ENCODE data around the gene PCGF2. TPM values are rescaled to one million over a fixed set of nuclear protein-coding genes. Genes with fewer than 3 reads are reported as not detected.

PCGF2 gene
- total and polyA plus RNA-seq, 2 of the 8 experiments (the other 6 are each of a cell fraction or from before 2014, with no cell fraction given), result 42.1 to 93.3 TPM

DNA sequence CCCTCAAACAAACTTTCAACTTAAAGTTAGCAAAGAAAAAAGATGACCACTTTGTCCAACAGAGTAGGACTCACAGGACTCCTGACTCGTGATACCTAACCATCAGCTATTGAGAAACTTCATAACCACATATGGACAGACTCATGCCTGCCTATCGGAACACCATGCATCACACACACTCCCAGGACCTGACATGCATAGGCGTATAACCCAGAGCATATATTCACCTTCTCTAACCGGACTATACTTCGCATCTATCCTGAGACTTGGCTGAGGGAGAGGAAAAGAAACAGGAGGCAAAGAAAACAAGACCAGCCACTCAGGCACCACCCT lies 49.0 kb upstream of the PCGF2 start:
- WGBS, 2 experiments (ENCODE audit: extremely low coverage in 1 of 2, insufficient coverage in 1 of 2, insufficient read length in 1 of 2, insufficient replicate concordance in 2 of 2, low coverage in 1 of 2, low lambda C conversion rate in 2 of 2, missing lambda C conversion rate in 1 of 2), result 89% methylated on average over 5 of the region's 5 CpGs; no CpG with 5 or more reads in 1 of the 2 experiments
- Histone ChIP-seq H3K56ac (replicated peaks; ENCODE audit: insufficient read length, low read depth, low read length) (no peak overlapping the region), H2BK120ac (replicated peaks; ENCODE audit: low read depth, low read length) (no peak overlapping the region), H4K91ac (replicated peaks; ENCODE audit: insufficient read length, low read length) (no peak overlapping the region), H2BK5ac (ENCODE audit: low read depth, low read length) (no peak overlapping the region; the same call in 1 of the 2 replicates), H2BK20ac (ENCODE audit: low read length) (no peak overlapping the region), H3K23ac (ENCODE audit: insufficient read length) (no peak overlapping the region), H4K5ac (ENCODE audit: insufficient read length, low read depth, low read length) (no peak overlapping the region), H2AK5ac (ENCODE audit: low read depth, low read length) (no peak overlapping the region), H4K8ac (ENCODE audit: extremely low read depth, insufficient read depth, low read length) (no peak overlapping the region), H2BK15ac (ENCODE audit: low read length) (no peak overlapping the region), H3K14ac (ENCODE audit: insufficient read length) (no peak overlapping the region), H3K36me3 (ENCODE audit: control insufficient read depth in 2 of 4, insufficient read depth in 4 of 4, low read length in 3 of 4) (peaks cover 3 to 11% (median 7%) of the 10 kb centered on the region in 4 experiments; a peak in 5 of 8 replicates), H3K4ac (replicated peaks; ENCODE audit: insufficient read length, low read depth, low read length) (no peak overlapping the region), H3K9me3 (ENCODE audit: insufficient read depth in 2 of 2, low read depth in 1 of 2, low read length in 1 of 2) (no peaks in the 10 kb centered on the region), H3K9ac (replicated peaks in 1 of 4; ENCODE audit: extremely low read depth in 1 of 4, low read depth in 3 of 4, low read length in 3 of 4) (peak overlapping the region in 1 of 4 experiments; percentile 20; a peak in 1 of 7 replicates), H3K79me2 (ENCODE audit: control insufficient read depth in 1 of 2, insufficient read depth in 2 of 2, low read length in 2 of 2) (peaks cover 16 to 59% of the 10 kb centered on the region in 2 experiments), H3K23me2 (ENCODE audit: low read depth, low read length) (peaks cover 4% of the 10 kb centered on the region), H3K4me3 (ENCODE audit: extremely low read depth in 1 of 4, insufficient read depth in 2 of 4, low read depth in 3 of 4, low read length in 4 of 4) (peak overlapping the region in 1 of 4 experiments; percentile 80; a peak in 2 of 8 replicates), H3K4me1 (replicated peaks in 1 of 4; ENCODE audit: control insufficient read depth in 3 of 4, insufficient read depth in 4 of 4, low read length in 3 of 4) (peaks cover 5 to 8% (median 5%) of the 10 kb centered on the region in 4 experiments; a peak in 4 of 7 replicates), H3K27me3 (replicated peaks in 1 of 4; ENCODE audit: control insufficient read depth in 3 of 4, extremely low read depth in 1 of 4, insufficient read depth in 3 of 4, low read length in 3 of 4) (no peaks in the 10 kb centered on the region), H3K4me2 (ENCODE audit: insufficient read depth in 1 of 2, low read depth in 2 of 2, low read length in 2 of 2) (peak overlapping the region in 1 of 2 experiments; percentile 84; a peak in 2 of 4 replicates), H2AFZ (ENCODE audit: low read length) (no peak overlapping the region), H2BK12ac (ENCODE audit: low read depth, low read length) (no peak overlapping the region), H3K18ac (ENCODE audit: extremely low read depth, low read length) (no peak overlapping the region), H3K79me1 (ENCODE audit: low read depth, low read length) (peaks cover 29% of the 10 kb centered on the region), H4K20me1 (replicated peaks in 1 of 2; ENCODE audit: control insufficient read depth in 1 of 2, insufficient read depth in 2 of 2, low read length in 2 of 2) (peaks cover 4 to 20% of the 10 kb centered on the region in 2 experiments), H3K27ac (ENCODE audit: low read depth, low read length) (no peak overlapping the region)
- ChIA-PET POLR2A (ENCODE audit: partially characterized antibody) (interaction anchor here (0.9 to 2.4 kb wide), 6 partner anchors 8 to 66 kb away, joined by 3 to 14 read pairs (median 4); partner anchors contain the start of gene RPL23), CTCF (ENCODE audit: partially characterized antibody) (no interaction called here)
- DNase-seq (ENCODE audit: low read depth in 1 of 2, low spot score in 2 of 2) (no peak), FAIRE-seq (no peak)
- TF ChIP-seq, protein P1, sequence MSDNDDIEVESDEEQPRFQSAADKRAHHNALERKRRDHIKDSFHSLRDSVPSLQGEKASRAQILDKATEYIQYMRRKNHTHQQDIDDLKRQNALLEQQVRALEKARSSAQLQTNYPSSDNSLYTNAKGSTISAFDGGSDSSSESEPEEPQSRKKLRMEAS (IDR thresholded peaks at IDR 0.05), result no peak
- TF ChIP-seq BCL11A (IDR thresholded peaks at IDR 0.05; ENCODE audit: low read depth in 2 of 2, low read length in 2 of 2), result no peak
- TF ChIP-seq, protein P2, sequence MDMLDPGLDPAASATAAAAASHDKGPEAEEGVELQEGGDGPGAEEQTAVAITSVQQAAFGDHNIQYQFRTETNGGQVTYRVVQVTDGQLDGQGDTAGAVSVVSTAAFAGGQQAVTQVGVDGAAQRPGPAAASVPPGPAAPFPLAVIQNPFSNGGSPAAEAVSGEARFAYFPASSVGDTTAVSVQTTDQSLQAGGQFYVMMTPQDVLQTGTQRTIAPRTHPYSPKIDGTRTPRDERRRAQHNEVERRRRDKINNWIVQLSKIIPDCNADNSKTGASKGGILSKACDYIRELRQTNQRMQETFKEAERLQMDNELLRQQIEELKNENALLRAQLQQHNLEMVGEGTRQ (IDR thresholded peaks at IDR 0.05; ENCODE audit: low read length), result no peak
- TF ChIP-seq JUN (IDR thresholded peaks at IDR 0.05; ENCODE audit: low read depth, low read length), result no peak
- no peak for TF ChIP-seq POLR2AphosphoS5 (IDR thresholded peaks at IDR 0.05; ENCODE audit: low read depth, low read length)
- TF ChIP-seq TEAD4 (IDR thresholded peaks at IDR 0.05; ENCODE audit: low read depth, low read length), result no peak
- no peak for TF ChIP-seq FOSL1 (IDR thresholded peaks at IDR 0.05; ENCODE audit: insufficient read depth, low read depth, low read length)
- no peak for TF ChIP-seq TCF12 (IDR thresholded peaks at IDR 0.05; ENCODE audit: low read depth, low read length)
- TF ChIP-seq RFX5 (IDR thresholded peaks at IDR 0.05; ENCODE audit: borderline replicate concordance, low read depth, low read length), result no peak
- TF ChIP-seq CBX5 (IDR thresholded peaks at IDR 0.05; ENCODE audit: low read depth, low read length), result no peak
- TF ChIP-seq KDM1A (IDR thresholded peaks at IDR 0.05; ENCODE audit: borderline replicate concordance, low read length), result no peak
- TF ChIP-seq BRCA1 (IDR thresholded peaks at IDR 0.05; ENCODE audit: low read depth, low read length), result no peak
- no peak for TF ChIP-seq KDM5A (IDR thresholded peaks at IDR 0.05; ENCODE audit: low read length)
